Measurements from ENCODE around the gene SIGLEC15. TPM values are rescaled to one million over a fixed set of nuclear protein-coding genes. Genes with fewer than 3 reads are reported as not detected.
"Not testable (repeated sequence)": the region's sequence is repeated elsewhere in the genome, so short reads cannot be mapped to it uniquely, and the experiment has no call there.

SIGLEC15 gene
- total RNA-seq, 6 donors from 2014 or later, result 0.44 to 0.59 (median 0.52) TPM; not detected in 3

DNA sequence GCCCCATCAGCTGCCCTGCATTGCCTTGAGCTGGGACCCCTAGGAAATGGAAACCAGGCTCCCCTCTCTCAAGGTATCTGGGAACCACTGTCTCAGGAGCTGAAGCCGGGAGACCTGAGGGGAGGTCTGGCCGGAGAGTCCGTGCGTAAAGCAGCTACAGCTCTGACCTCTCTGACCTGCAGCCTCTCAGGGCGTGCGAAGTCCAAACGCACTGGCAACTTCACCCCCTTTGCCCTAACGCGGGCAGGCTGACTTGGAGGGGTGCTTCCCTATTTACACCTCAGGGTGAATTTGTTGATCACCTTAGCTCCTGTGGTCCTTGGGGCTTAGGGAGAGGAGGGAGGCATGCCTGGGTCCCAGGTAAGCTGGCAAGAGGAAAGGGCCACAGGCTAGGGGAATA, 17.5 kb downstream of the SIGLEC15 start:
- H3K27me3 ChIP-seq, result peaks cover 0 to 10% (median 2%) of the 10 kb centered on the region in 4 donors
- TF ChIP-seq POLR2A (IDR thresholded peaks at IDR 0.05) (no peak), POLR2AphosphoS5 (IDR thresholded peaks at IDR 0.05) (no peak)
- H3K4me1 ChIP-seq, result peaks cover 12 to 14% (median 13%) of the 10 kb centered on the region in 4 donors
- H3K9me3 ChIP-seq, result no peaks in the 10 kb centered on the region
- H3K36me3 ChIP-seq, result no peaks in the 10 kb centered on the region
- no peak overlapping the region for H3K27ac ChIP-seq
- H3K4me3 ChIP-seq, result no peak overlapping the region
- 76 to 92% methylated on average over 9 of the region's 9 CpGs for WGBS, 2 donors
- DNase-seq, result no peak
- no peak for ATAC-seq (ENCODE audit: low FRiP score in 2 of 2)

DNA sequence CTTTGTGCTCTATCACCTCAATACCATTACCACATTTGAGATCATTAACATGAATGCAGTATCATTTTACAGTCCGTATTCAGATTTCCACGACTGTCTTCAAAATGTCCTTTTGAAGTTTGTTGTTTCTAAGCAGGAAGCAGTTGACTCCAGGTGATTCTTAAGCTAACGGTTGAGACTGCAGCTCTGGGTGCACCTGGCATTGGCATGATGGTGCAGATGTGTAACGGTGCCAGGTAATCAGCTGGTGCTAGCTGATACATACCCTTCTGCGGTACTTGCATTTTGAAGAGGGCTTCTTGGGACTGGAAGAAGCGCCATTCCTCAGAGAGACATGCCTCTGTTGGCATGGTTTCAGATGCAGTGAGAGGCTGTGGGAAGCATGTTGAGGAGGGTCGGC, 19.5 kb downstream of the SIGLEC15 start:
- Histone ChIP-seq H3K4me1 (no peaks in the 10 kb centered on the region), H3K36me3 (peaks cover 4 to 15% (median 7%) of the 10 kb centered on the region in 4 donors), H3K27ac (no peak overlapping the region), H3K9me3 (no peaks in the 10 kb centered on the region), H3K27me3 (no peaks in the 10 kb centered on the region), H3K4me3 (no peak overlapping the region)
- no peak for TF ChIP-seq EP300 (IDR thresholded peaks at IDR 0.05)
- no peak for TF ChIP-seq POLR2A (IDR thresholded peaks at IDR 0.05)
- TF ChIP-seq, protein P1, sequence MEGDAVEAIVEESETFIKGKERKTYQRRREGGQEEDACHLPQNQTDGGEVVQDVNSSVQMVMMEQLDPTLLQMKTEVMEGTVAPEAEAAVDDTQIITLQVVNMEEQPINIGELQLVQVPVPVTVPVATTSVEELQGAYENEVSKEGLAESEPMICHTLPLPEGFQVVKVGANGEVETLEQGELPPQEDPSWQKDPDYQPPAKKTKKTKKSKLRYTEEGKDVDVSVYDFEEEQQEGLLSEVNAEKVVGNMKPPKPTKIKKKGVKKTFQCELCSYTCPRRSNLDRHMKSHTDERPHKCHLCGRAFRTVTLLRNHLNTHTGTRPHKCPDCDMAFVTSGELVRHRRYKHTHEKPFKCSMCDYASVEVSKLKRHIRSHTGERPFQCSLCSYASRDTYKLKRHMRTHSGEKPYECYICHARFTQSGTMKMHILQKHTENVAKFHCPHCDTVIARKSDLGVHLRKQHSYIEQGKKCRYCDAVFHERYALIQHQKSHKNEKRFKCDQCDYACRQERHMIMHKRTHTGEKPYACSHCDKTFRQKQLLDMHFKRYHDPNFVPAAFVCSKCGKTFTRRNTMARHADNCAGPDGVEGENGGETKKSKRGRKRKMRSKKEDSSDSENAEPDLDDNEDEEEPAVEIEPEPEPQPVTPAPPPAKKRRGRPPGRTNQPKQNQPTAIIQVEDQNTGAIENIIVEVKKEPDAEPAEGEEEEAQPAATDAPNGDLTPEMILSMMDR (IDR thresholded peaks at IDR 0.05), result no peak
- TF ChIP-seq POLR2AphosphoS5 (IDR thresholded peaks at IDR 0.05), result no peak
- DNase-seq (no peak), ATAC-seq (ENCODE audit: low FRiP score in 2 of 2) (no peak)
- 84 to 87% methylated on average over 5 to 7 of the region's 7 CpGs for WGBS, 2 donors

DNA sequence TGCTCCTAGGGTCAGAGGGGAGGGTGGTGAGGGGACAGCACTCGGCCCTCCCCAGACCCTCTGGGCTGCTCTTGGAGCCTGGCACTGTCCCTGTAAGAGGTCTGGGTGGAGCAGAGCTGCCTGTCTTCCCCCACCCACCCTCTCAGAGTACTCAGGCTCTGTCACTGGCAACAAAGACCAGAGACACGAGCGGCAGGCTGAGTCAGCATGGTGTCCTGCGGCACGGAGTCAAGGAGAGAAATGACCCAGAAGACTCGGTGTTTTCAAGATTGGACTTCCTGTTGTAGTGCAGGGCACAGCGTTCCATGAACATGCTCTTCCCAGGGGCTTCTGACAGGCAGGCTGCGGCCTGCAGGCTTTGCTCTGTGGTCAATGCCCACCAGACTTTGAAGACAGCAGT, 19.9 kb downstream of the SIGLEC15 start:
- TF ChIP-seq POLR2AphosphoS5 (IDR thresholded peaks at IDR 0.05), result no peak
- TF ChIP-seq, protein P1 (IDR thresholded peaks at IDR 0.05), result no peak
- TF ChIP-seq EP300 (IDR thresholded peaks at IDR 0.05), result no peak
- no peak for TF ChIP-seq POLR2A (IDR thresholded peaks at IDR 0.05)
- WGBS, 2 donors, result 84 to 97% methylated on average over 5 to 8 of the region's 8 CpGs
- DNase-seq, result no peak
- ATAC-seq (ENCODE audit: low FRiP score in 2 of 2), result no peak
- Histone ChIP-seq H3K36me3 (peaks cover 5 to 18% (median 9%) of the 10 kb centered on the region in 4 donors), H3K9me3 (no peaks in the 10 kb centered on the region), H3K27ac (no peak overlapping the region), H3K4me3 (no peak overlapping the region), H3K4me1 (no peaks in the 10 kb centered on the region), H3K27me3 (no peaks in the 10 kb centered on the region)

DNA sequence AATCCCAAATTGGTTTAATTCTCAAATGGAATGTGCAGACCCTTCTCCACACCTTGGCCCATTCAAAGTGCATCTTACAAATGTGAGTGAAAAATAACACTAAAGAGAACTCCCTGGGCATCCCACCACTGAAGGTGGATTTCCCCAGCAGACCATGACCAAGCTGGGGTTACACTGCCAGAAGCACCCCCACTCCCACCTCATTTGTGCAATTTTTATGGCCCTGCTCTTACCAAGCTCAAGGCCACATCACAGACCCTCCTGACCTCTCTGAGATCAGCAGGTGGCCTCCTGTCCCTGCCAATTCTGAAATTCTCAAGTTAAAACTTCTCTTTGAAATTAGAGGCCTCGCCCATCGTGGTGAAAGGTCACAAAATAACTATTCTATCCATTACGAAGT, 21.6 kb downstream of the SIGLEC15 start:
- no peaks in the 10 kb centered on the region for H3K9me3 ChIP-seq
- no peak for DNase-seq
- H3K27me3 ChIP-seq, result no peaks in the 10 kb centered on the region
- no peak for ATAC-seq (ENCODE audit: low FRiP score in 2 of 2)
- no peaks in the 10 kb centered on the region for H3K4me1 ChIP-seq
- TF ChIP-seq POLR2A (IDR thresholded peaks at IDR 0.05), result no peak
- no peak for TF ChIP-seq POLR2AphosphoS5 (IDR thresholded peaks at IDR 0.05)
- TF ChIP-seq EP300 (IDR thresholded peaks at IDR 0.05), result no peak
- TF ChIP-seq, protein P1 (IDR thresholded peaks at IDR 0.05), result no peak
- no peak overlapping the region for H3K4me3 ChIP-seq
- peaks cover 5 to 27% (median 15%) of the 10 kb centered on the region in 4 donors for H3K36me3 ChIP-seq
- no peak overlapping the region for H3K27ac ChIP-seq
- 58 to 82% methylated on average over 3 of the region's 3 CpGs for WGBS, 2 donors

DNA sequence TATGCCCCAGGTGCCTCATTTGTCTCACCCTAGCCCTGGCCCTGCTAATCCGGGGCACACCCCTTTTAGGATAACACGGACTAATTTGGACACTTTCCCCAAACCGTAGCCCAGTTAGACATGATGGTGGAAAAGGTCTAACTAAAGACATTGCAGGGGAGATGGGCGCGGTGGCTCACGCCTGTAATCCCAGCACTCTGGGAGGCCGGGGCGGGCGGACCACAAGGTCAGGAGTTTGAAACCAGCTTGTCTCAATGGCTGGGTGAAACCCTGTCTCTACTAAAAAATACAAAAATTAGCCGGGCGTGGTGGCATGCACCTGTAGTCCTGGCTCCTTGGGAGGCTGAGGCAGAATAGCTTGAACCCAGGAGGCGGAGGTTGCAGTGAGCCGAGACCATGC, 23.2 kb downstream of the SIGLEC15 start:
- H3K27ac ChIP-seq; H3K27me3 ChIP-seq; ATAC-seq (ENCODE audit: low FRiP score in 2 of 2); H3K4me1 ChIP-seq; H3K4me3 ChIP-seq; H3K9me3 ChIP-seq: not testable (repeated sequence)
- DNase-seq, result peak in 1 of 2 donors; percentile 54
- WGBS, 2 donors, result 95% methylated on average over 13 of the region's 13 CpGs
- peaks cover 9 to 40% (median 24%) of the 10 kb centered on the region in 4 donors for H3K36me3 ChIP-seq

DNA sequence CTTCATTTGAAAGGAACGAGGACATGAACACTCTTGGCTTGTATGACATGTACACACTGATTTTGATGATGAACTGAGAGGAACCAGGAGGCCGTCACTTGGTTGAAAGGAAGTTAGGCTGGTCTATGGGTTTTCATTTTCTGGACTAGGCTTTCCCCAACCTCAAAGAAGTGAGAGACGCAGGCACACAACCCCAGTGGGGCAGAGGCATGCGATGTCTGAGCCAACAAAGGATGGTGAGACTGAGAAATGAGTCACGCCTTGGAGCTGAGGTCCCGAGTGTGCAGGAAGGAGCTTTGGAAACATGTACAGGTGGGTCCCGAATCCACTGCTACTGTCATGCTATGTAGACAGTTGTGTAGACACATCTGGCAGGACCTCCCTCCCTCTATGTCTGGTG, 24.1 kb downstream of the SIGLEC15 start:
- H3K9me3 ChIP-seq, result no peaks in the 10 kb centered on the region
- WGBS, 2 donors, result 88 to 94% methylated on average over 4 to 7 of the region's 7 CpGs
- DNase-seq (no peak), ATAC-seq (ENCODE audit: low FRiP score in 2 of 2) (no peak)
- no peak overlapping the region for H3K27ac ChIP-seq
- no peak overlapping the region for H3K4me3 ChIP-seq
- peaks cover 11 to 48% (median 33%) of the 10 kb centered on the region in 4 donors for H3K36me3 ChIP-seq
- H3K4me1 ChIP-seq, result no peaks in the 10 kb centered on the region
- TF ChIP-seq POLR2A (IDR thresholded peaks at IDR 0.05) (no peak), POLR2AphosphoS5 (IDR thresholded peaks at IDR 0.05) (no peak), EP300 (IDR thresholded peaks at IDR 0.05) (no peak)
- TF ChIP-seq, protein P1 (IDR thresholded peaks at IDR 0.05), result no peak
- H3K27me3 ChIP-seq, result no peaks in the 10 kb centered on the region
